ENCODE data around the gene EBF3. TPM values are rescaled to one million over a fixed set of nuclear protein-coding genes. Genes with fewer than 3 reads are reported as not detected.

The EBF3 gene
- total RNA-seq, 1 experiment from 2014 or later, result not detected

GRCh38 chr10:129945064-129945463, 19.0 kb downstream of the EBF3 start:
- DNase-seq (ENCODE audit: low read depth), result no peak

GRCh38 chr10:129944456-129944855, 19.6 kb downstream of the EBF3 start:
- DNase-seq (ENCODE audit: low read depth), result no peak

GRCh38 chr10:129942936-129943715, 20.9 kb downstream of the EBF3 start:
- DNase-seq (ENCODE audit: low read depth), result no peak

- DNase-seq (ENCODE audit: low read depth), result no peak
Observed at GRCh38 chr10:129942391-129942790, 21.7 kb downstream of the EBF3 start.

- no peak for DNase-seq (ENCODE audit: low read depth)
Observed at GRCh38 chr10:129942019-129942277, 22.1 kb downstream of the EBF3 start.

GRCh38 chr10:129941199-129942018, 22.7 kb downstream of the EBF3 start:
- DNase-seq (ENCODE audit: low read depth), result no peak

- DNase-seq (ENCODE audit: low read depth), result no peak
Observed at GRCh38 chr10:129940617-129941198, 23.4 kb downstream of the EBF3 start.

- no peak for DNase-seq (ENCODE audit: low read depth)
Observed at GRCh38 chr10:129939416-129940275, 24.4 kb downstream of the EBF3 start.

GRCh38 chr10:129938460-129938859, 25.6 kb downstream of the EBF3 start:
- DNase-seq (ENCODE audit: low read depth), result no peak

GRCh38 chr10:129937351-129937751, 26.7 kb downstream of the EBF3 start:
- no peak for DNase-seq (ENCODE audit: low read depth)

GRCh38 chr10:129936923-129937300, 27.2 kb downstream of the EBF3 start:
- no peak for DNase-seq (ENCODE audit: low read depth)

- no peak for DNase-seq (ENCODE audit: low read depth)
Observed at GRCh38 chr10:129936266-129936922, 27.7 kb downstream of the EBF3 start.

- no peak for DNase-seq (ENCODE audit: low read depth)
Observed at GRCh38 chr10:129935867-129936152, 28.3 kb downstream of the EBF3 start.

GRCh38 chr10:129935102-129935866, 28.8 kb downstream of the EBF3 start:
- DNase-seq (ENCODE audit: low read depth), result no peak

- no peak for DNase-seq (ENCODE audit: low read depth)
Observed at GRCh38 chr10:129934196-129934925, 29.7 kb downstream of the EBF3 start.

GRCh38 chr10:129933456-129934092, 30.5 kb downstream of the EBF3 start:
- DNase-seq (ENCODE audit: low read depth), result no peak

GRCh38 chr10:129932751-129933433, 31.2 kb downstream of the EBF3 start:
- DNase-seq (ENCODE audit: low read depth), result no peak

- no peak for DNase-seq (ENCODE audit: low read depth)
Observed at GRCh38 chr10:129932182-129932581, 31.9 kb downstream of the EBF3 start.
